Cortex of kidney (tissue), 1 donor: Measurements from ENCODE around the gene TMEM135.

Experiments used
- DNase-seq: peaks from one replicate; lab custom pipeline; 2025; lab: John Stamatoyannopoulos, UW

Gene TMEM135

GRCh38 chr11:87194985-87195820, 157.5 kb downstream of the TMEM135 start:
- DNase-seq = no peak

DNA sequence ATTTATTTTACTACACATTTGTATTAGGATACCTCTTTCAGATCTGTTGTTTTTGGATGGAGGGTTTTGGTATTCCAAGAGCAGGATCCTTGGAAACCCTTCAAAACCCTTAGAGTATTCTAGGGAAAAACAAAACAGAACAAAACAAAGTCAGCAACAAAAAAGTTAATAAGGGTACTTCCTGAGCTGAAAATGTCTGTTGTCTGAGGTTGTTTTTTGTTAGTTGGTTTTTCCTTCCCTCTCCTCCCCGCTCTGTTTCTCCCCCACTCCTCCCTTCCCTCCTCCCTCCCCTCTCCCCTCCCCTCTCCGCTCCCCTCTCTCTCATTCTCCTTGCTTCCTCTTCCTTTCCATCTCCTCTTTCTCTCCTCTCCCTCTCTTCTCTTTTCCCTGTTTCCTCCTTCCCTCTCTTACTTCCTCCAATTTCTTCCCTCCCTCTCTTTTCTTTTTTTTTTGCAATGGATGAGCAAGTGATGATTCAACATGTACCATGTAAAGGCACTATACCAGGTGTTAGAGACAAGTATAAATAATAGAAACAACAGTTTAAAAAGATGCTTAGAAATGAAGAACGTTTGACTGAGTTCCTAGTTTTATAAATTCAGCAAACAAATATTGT, 160.6 kb downstream of the TMEM135 start:
- no peak for DNase-seq

DNA sequence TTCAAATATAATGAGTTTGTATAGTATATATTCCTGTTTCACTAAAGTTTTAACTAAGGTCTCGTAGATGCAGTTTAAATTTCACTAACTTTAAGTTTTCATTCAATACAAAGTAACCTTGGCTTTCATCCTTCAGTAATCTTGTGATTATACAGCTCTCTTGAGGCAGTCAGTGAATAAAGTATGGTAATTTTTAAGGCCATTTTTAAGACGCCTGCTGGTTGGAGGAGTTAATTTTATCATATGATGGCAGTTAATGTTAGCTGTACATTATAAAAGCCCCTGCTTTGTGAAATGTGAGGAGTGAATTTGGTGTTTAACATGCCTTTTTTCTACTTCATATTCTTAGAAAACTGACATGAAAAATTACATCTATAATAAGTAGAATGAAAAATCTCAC, 163.6 kb downstream of the TMEM135 start:
- DNase-seq = no peak

- no peak for DNase-seq
These were observed 166.3 kb downstream of the TMEM135 start for GRCh38 chr11:87203907-87204602.

DNA sequence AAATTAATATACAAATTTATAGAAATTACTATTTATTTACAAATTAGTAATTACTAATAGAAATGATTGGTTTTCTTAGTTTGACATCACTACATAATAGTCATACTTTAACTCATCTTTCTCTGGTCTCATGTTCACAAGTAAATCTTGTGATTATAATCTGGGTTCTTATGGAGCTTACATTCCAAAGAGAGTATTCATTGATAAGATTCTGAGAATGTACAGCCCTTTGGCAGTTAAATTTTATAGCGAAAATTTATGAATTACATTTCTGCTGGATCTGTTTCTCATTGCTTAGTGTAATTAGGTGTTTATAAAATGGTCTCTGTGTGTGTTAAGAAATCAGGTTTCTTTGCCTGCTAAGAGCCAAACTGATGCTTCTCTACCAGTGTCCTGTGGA, 175.2 kb downstream of the TMEM135 start:
- DNase-seq = no peak

GRCh38 chr11:87213444-87213843, 175.7 kb downstream of the TMEM135 start:
- no peak for DNase-seq

- no peak for DNase-seq
These were observed 177.5 kb downstream of the TMEM135 start for GRCh38 chr11:87215236-87215635.

GRCh38 chr11:87219266-87219665, 181.5 kb downstream of the TMEM135 start:
- DNase-seq = no peak

DNA sequence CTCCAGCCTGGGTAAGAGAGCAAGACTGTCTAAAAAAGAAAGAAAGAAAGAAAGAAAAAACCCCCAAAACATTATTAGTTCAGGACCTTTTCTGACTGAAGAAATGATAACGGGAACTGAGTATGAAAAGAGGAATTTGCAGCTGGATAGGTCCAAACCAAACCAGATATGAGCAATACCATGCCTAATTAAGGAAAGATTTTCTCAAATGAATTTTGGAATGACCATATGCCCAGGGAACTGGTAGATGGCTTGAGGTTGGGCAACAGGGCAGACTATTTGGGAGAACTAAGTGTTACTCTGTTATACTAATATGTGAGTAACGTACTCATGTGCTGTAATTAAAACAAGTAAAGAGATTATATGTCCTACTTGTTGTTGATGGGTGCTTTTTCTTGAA, 186.1 kb downstream of the TMEM135 start:
- no peak for DNase-seq

DNA sequence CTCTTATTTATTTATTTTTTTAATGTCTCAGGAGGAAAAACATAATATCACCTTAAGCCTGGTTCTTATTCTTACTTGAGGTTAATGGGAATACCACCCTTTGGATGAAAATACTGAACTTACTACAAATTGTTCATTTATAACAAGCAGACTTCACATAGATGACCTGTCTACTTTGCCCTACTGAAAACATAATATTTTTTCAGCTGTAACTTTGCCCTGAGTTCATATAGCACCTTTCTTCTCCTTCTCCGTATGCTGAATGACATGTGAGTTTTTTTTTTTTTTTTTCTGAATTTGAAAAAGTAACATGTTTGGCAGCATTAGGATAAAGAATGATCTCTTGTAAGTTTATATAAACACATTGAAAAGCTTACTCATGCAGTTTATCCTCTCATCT, 186.8 kb downstream of the TMEM135 start:
- DNase-seq = no peak

DNA sequence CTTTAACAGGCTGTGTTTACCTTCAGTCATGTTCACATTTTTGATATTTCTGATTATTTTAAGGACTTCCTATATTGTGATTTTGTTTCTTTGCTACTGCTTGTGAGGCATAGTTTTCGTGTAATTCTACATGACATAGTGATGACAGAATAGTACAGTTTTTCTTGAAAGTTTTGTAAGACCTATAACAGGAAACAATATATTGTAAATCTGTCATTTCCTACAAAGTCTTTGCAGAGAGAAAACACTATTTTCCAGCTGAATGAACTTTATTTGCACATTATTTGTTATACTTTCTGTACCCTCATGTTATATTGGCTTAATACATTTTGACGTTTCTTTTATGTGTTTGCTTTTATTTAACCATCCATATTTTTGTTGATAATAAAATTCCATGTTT, 191.1 kb downstream of the TMEM135 start:
- DNase-seq = no peak

- no peak for DNase-seq
These were observed 193.3 kb downstream of the TMEM135 start for GRCh38 chr11:87230995-87231394.

- no peak for DNase-seq
These were observed 194.6 kb downstream of the TMEM135 start for GRCh38 chr11:87232320-87232719.

GRCh38 chr11:87235366-87235765, 197.6 kb downstream of the TMEM135 start:
- no peak for DNase-seq

DNA sequence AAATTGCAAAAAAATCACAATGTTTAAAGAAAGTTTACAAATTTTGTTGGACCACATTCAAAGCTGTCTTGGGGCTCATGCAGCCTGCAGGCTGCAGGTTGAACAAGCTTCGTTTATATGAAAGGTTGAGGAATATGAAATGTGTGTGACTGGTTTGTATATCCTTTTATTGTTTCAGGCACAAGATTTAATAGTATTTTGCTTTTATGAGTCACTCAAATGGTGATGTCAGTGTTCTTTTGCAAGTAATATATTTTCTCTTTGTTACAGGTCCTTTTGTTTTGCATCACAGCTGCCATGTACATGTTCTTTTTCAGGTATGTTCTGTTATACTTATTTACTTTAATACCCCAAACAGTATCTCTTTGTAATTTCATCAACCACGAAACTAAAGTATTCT, 198.6 kb downstream of the TMEM135 start:
- no peak for DNase-seq

- DNase-seq = no peak
These were observed 201.3 kb downstream of the TMEM135 start for GRCh38 chr11:87239001-87239400.

- no peak for DNase-seq
These were observed 201.8 kb downstream of the TMEM135 start for GRCh38 chr11:87239531-87239930.

- DNase-seq = no peak
These were observed 213.8 kb downstream of the TMEM135 start for GRCh38 chr11:87251560-87251959.

GRCh38 chr11:87252869-87253268, 215.1 kb downstream of the TMEM135 start:
- DNase-seq = no peak

DNA sequence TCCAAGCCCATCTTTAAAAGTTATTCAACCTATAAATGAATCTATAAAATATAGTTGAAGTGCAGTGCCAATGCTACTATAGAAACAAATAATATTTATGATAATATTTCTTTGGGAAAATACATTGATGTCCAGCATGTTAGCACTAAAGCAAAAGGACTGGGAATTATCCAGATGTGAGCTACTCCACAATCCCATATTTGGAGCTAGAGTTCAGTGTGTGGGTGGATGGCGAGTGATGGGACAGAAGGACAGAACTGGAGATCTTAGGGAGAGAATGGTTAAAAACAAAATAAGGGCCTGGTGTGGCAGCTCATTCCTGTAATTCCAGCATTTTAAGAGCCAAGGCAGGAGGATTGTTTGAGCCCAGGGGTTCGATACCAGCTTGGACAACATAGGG, 216.8 kb downstream of the TMEM135 start:
- DNase-seq = no peak

DNA sequence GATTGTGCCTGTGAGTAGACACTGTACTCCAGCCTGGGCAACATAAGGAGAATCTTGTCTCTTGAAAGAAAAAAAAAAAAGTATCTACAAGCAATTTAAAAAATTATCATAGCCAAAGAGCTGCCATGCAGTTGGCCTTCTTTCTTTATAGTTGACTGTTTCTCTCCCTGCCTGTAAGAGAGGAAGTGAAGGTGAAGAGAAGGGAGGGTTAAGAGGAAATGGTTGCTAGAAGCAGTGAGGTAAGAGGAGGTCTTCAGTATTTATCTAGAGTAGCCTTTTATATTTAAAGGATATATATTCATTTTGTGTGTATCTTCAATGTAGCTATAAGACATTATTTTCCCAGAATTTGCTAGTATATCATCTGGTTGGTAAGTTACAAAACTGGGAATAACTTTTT, 217.9 kb downstream of the TMEM135 start:
- no peak for DNase-seq

- no peak for DNase-seq
These were observed 219.1 kb downstream of the TMEM135 start for GRCh38 chr11:87256694-87257340.
